Left hindlimb (tissue), 1 donor: ENCODE measurements around the gene PTPRC.

Source experiments
- DNase-seq: peaks from one replicate; pipeline ENCODE4 v3.0.0-alpha.2; 2018

Gene PTPRC

DNA sequence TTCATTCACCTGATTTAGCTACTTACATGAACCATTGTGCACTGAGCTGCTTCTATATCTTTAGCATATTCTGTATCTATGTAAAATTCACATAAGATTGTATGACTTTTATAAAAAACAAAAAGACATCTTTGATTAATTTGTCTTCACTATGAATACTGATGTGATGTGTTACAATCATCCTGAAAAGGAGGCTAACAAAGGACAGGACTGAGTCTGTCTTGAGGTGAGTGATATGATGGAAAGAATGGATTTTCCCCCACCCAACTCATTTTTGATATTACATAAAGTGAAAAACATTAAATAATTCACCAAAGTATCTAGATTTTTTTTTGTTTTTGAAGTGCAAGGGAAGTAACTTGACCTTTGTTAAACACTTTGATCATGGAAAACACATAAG lies 9.8 kb downstream of the PTPRC start:
- DNase-seq, result no peak

- no peak for DNase-seq
Measured at GRCh38 chr1:198649232-198649967, 10.6 kb downstream of the PTPRC start.

DNA sequence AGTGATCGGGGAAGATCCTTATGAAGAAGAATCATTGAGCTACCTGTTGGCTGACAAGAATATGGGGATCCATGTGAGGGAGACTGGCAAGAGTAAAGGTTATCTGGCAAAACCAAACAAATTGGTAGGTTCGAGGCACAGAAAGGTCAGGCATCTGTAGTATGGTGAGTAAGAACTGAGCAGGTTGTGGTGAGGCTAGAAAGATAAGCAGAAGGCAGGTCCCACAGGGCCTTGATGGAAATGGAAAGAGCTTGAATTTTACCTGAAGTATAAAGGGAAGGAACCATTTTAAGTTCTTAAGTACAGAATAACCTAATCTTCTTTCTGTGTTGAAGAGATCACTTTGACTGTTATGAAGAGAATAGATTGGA lies 11.1 kb downstream of the PTPRC start:
- no peak for DNase-seq

- DNase-seq, result no peak
Measured at GRCh38 chr1:198650506-198650905, 11.7 kb downstream of the PTPRC start.

DNA sequence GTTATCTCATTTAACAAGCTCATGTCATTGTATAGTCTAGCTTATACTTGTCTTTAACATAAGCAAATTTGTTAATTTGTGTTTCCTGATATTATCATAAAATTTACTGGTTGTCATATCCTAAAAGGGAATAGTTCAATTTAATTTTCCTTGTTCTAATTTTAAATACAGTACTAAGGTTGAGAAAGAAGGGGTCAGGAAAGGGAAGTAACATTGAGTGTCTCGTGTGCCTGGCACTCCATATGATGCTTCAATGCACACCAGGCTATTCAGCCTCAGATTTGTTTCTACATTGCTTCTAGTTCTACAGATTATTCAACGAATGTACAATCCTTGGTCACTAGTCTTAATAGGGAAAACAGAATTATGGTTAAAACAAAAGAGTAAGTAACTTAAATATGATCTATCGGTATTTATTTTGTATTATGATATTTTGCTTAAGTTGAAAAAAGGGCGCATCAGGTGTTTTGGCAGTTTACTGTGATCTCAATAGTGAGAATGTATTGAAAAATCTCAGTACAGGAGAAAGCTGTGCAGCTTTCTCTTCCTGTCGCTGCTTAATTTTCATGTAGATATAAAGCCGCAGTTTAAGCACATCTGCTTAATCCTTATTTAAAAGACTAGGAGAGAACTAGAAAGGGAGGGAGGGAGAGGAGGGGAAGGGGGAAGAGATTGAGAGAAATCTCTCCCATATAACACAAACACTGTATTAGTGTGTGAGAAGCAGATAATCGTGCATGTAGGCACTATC lies 13.0 kb downstream of the PTPRC start:
- DNase-seq, result no peak

DNA sequence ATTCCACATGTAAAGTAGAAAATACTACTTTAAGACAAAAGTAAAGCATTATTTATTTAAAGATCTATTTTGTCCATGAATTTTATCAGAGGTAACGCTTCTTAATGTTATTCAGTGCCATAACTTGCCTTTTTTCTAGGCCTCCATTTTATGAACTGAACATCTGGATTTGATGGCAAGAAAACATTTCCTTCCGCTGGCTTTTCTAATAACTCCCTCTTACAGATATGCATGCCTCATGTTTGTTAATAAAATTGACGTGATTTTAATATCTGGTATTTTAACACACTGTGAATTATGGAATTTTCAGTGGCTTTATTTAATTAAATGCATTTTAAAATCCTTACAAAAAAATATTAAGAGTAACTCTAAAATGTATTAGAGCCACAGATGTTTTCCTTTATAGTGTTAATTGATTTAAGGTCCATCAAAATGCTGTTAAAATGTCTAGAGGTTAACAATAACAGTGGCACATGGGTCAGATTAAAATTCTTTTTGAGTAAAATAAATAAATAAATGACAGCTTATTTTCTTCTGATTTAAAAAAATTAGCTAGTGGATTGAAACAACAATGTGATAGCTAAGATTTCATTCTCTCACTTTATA lies 15.1 kb downstream of the PTPRC start:
- DNase-seq, result no peak

DNA sequence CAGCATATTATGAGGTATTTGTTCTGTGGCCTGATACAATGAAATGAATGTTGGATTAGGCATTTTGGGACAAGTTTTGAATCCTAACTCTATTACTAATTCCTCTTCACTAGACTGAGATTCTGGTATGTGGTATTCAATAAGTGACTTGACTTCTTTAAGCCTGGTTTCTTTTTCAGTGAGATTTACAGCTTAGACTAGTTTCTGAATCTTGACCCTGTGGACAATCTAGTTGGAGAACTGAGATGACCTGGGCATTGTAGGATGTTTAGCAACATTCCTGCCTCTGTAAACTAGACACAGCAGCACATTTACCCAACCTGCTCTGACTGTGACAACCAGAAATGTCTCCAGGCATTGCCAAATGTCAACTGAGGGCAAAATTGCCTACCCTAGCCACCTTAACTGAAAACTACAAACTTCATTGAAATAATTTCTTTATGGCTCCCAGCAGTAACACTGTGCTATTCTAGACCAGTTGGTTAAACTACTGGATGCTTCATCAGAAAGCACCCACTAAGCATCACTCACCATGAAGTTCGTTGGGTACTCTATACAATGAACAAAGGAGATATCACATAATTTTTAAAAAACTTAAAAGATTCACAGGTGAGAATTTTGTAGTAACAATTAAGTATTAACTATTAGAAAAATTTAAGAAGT lies 16.8 kb downstream of the PTPRC start:
- DNase-seq, result no peak

- DNase-seq, result no peak
Measured at GRCh38 chr1:198656500-198656932, 17.7 kb downstream of the PTPRC start.

DNA sequence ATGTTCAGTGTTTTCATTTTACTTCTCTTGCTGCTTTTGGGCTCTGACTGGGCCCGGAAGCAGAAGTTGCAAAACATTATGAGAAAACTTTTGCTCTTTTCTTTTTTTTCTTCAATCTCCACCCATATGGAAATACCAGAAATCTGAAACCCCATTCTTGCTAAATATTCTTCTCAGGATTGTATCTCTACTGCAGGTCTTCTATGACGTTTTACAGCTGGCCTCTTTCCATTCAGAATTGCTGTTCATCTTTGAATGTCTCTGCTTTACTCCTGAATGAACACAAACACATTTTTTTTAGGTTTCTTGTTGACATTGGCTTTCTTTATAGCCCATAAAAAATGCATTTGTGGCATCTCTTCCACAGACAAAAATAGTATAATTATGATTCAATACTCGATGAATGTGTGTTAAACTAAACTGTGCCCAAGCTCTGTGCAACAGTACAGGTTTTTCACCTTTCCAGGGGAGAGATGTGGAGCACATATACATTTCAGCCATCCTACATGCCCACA lies 18.8 kb downstream of the PTPRC start:
- DNase-seq, result no peak

DNA sequence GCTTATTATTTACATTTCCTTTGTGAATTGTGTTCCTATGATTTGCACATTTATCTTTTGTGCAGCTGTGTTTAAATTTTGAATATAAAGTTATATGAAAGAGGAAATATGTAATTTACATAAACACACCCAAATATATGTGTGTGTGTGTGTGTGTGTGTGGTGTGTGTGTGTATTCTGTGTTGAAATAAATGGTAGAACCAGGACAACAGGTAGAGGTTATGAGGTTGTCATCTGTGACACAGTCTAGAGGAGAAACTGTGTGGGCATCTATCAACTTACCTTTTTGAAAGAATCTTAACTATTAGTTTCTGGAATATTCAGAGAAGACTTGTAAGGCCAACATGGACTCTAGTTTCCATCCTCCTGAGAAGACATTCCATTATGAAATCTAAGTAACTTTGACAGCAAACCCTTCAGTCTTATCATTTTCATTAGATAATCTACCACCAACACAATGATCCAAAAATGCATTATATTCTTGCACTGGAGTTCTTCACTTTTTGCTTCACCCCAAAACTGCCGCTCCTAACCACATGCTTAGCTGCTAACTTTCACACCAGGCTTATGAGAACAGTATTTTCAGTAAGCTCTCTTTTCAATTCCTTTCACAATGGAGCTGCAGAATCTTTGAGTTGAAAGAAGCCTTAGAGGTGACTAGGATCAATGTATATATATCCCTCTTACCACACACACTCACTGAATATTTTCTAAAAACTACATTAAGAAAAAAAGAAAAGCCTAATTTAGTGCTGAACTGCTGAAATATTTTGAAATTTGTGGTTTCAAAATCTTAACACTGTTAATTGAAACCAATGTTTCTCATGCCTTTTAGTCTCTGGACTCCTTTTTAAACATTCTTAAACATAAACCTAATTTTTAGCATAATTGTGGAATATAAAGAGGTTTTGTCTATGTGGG lies 21.8 kb downstream of the PTPRC start:
- DNase-seq, result no peak

GRCh38 chr1:198662821-198663220 lies 24.0 kb downstream of the PTPRC start:
- DNase-seq, result no peak

DNA sequence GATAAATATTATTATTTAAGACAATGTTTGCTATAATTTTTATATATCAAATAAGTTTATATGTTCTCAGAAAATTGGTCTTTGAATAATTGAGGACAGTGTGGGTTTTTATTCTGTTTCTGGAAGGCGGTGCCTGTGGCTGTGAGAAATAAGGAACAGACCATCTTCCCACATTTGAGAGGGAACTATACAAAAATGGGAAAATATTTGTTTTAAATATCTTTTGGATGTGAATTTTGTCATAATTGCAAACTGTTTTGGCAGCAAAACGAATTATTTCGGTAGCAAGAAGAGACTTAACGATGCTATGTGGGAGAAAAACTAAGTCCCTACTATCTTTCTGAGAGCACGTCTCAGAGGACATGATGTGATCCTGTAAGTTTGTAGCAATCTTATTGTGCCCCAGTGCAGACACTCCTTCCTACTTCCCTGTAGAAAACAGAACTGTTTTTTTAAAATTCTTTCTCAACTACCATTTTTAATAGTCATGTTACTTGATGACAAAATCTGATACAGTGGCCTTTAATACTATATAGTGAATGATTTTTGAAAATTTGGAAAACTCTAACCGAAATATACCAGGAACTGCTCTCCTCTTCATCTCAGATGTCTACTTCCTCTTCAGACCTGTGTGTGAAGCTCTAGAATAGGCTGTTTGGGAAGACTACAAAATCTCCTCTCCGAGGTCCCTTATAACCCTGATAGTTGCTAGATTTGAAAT lies 25.4 kb downstream of the PTPRC start:
- DNase-seq, result no peak

DNA sequence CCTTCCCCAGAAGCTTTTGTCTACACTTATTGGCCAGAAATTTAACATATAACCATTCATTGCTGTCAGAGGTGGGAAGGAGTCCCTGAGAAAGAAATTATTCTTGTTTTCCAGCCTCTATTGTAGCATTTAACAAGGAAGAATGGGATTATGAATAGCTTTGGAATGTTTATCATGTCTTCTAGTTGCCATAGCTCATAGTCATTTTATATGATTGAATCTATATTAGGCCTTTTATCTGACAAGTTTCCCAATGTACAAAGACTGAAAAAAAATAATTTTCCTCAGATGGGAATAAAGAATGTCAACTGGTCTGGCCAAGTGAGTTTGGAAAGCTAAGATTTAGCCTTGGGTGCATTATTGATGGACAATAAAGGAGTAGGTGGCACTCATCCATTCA lies 28.3 kb downstream of the PTPRC start:
- DNase-seq, result no peak

- no peak for DNase-seq
Measured at GRCh38 chr1:198667807-198668206, 29.0 kb downstream of the PTPRC start.

DNA sequence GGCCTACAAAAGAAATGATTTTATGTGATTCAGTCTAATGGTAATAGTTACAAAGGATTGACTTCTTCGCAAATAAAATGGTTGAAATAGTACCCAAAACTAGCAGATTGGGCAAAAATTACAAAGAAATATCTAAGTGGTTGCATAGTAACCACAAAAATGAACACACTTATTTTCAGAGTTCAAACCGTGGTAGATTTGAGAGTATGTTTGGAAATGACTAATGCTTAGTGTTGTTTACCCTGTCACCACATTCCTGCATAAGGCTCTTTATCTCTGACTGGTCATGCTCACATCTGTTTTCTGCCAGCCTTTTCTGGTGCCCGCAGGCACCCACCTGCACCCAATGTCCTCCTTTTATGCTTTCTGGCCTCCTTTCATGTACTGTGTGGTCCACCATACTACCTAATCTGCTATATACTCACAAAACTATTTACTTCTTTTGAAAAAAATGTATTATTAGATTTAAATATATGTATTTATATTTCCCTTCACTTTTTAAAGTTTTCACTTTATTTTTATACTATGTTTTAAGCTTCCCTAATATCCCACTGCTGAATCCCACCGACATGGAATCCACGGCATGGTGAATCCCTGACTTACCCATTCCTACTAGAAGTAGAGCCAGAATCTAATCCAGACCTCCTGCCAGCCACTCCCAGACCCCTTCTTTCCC lies 30.3 kb downstream of the PTPRC start:
- no peak for DNase-seq

DNA sequence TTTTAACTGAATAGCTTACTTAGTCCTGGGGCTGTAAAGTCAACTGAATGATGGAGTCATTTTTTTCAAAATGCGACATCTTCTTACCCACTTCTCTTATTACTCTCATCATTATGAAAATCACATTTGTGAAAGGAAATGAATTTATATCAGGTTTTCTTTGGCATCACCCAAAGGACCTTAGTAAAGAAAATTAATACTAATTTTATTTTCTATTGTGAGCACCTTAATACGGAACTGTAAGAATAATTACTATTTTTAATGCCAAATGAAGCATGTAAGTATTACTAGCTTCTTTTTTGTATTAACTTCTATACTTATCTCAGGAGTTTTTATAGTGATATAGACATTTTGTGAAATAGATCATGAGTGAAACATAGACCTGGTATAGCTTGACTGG lies 30.9 kb downstream of the PTPRC start:
- DNase-seq, result no peak

GRCh38 chr1:198671136-198671535 lies 32.3 kb downstream of the PTPRC start:
- no peak for DNase-seq

DNA sequence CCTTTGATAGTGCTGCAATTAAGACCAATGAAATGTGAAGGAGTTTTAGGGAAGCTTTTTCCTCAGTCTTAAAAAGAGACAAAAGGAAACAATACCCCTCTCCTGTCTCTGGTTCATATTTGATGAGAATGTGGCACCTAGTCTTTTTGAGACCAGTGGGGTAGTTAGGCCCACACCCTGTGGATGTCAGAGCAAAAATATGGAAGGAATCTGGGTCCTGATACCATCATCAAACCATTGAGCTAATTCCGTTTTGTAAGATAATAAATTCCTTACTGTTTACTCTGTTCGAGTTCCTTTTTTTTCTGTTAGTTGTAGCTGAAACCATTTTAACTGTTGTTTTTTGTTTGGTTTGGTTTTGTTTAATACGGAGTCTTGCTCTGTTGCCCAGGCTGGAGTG lies 33.3 kb downstream of the PTPRC start:
- DNase-seq, result no peak

GRCh38 chr1:198674009-198674408 lies 35.2 kb downstream of the PTPRC start:
- no peak for DNase-seq

- DNase-seq, result no peak
Measured at GRCh38 chr1:198676253-198676652, 37.4 kb downstream of the PTPRC start.

DNA sequence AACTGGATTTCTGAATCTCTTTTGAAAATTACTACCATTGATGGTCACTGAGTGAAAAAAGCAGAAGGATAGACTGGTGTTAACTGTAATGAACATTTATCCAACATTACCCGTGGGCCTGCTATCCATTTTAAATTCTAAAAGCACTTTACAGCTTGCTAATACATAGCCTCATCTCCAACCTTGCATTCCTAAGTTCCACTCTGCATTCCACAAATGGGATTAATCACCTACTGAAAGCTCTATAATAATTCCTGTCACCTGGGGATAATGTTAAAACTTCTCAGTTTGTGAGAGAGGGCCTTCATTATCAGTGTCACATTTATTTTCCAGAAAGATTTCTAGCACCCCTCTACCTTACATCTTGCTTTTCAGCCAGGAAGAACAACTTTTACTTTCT lies 38.2 kb downstream of the PTPRC start:
- DNase-seq, result no peak
